Measurements from ENCODE around the gene ADGRB2.
A peak's percentile ranks its signal among the peaks of the same experiment; 100 is the strongest.

The ADGRB2 gene

GRCh38 chr1:31735571-31735970, 28.6 kb downstream of the ADGRB2 start:
- Mint-ChIP-seq H3K27ac (no peak overlapping the region), H3K36me3 (no peaks in the 10 kb centered on the region), H3K27me3 (no peaks in the 10 kb centered on the region), H3K4me3 (no peak overlapping the region), H3K4me1 (peaks cover 17% of the 10 kb centered on the region), H3K9me3 (no peaks in the 10 kb centered on the region)

DNA sequence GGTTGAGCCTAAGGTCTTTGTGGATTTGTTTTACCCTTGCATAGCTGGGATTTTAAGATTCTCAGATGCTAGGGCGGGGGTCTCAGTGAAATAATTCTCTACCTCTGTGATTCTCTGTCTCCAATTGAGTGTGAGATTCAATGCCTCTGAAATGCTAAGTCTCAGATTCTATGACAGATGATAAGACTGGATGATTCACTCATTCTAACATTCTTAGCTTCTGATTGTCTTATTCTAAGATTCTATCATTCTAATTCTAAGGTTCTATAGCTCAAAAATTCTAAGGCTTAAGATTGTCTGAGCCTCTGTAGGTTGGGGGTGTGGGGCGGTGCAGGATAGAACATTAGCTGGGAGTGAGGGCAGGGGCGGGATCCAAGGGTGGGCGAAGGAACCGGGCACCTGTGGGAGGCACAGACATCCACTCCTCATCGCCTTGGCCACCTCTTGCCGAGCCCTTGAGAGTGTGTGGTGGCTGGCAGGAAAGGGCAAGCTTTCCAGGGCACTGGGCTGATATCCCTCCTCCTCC, 29.5 kb downstream of the ADGRB2 start:
- H3K9me3 Mint-ChIP-seq = no peaks in the 10 kb centered on the region
- no peak overlapping the region for H3K27ac Mint-ChIP-seq
- peaks cover 15% of the 10 kb centered on the region for H3K4me1 Mint-ChIP-seq
- no peak overlapping the region for H3K4me3 Mint-ChIP-seq
- no peaks in the 10 kb centered on the region for H3K36me3 Mint-ChIP-seq
- no peaks in the 10 kb centered on the region for H3K27me3 Mint-ChIP-seq

DNA sequence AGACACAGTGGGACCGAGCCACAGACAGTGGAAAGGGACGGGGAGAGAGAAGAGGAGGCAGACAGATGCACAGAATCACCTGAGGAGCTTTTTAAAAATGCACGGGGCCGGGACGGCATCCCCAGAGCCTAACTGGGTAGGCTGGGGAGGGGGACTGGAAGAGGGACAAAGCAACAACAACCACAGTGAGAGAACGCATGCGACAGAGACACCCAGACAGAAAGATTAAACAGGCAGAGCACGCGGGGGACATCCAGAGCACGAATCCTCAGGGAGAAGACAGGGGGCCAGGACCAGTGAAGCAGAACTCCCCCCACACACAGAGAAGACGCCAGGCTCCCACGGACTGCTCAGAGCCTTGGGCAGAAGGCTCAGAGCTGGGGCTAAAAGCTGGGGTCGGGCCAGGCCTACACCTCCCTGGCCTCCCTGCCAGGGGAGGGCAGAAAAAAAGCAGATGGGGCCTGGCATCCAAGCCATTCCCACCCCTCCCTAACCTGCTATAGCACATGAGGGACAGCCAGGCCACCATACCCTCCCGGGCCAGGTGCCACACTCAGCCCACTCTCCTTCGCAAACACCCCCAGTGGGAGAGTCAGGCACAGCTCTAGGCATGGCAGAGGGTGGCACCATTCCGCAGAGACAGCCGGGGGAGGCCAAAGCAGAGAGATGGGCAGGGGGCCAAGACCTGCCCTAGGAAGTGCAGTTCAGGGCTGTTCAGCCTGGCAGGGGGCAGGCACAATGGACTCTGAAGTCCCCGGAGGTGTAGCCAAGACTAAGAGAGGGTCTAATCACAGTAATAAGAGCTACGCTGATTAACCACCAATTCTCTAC, 30.5 kb downstream of the ADGRB2 start:
- Mint-ChIP-seq H3K27ac (no peak overlapping the region), H3K9me3 (no peaks in the 10 kb centered on the region), H3K36me3 (no peaks in the 10 kb centered on the region), H3K4me1 (peaks cover 5% of the 10 kb centered on the region), H3K27me3 (no peaks in the 10 kb centered on the region), H3K4me3 (no peak overlapping the region)

- no peak overlapping the region for H3K4me3 Mint-ChIP-seq
- no peaks in the 10 kb centered on the region for H3K9me3 Mint-ChIP-seq
- H3K27me3 Mint-ChIP-seq = no peaks in the 10 kb centered on the region
- peaks cover 5% of the 10 kb centered on the region for H3K4me1 Mint-ChIP-seq
- no peaks in the 10 kb centered on the region for H3K36me3 Mint-ChIP-seq
- H3K27ac Mint-ChIP-seq = no peak overlapping the region
Measured at GRCh38 chr1:31732751-31733289, 31.3 kb downstream of the ADGRB2 start.

DNA sequence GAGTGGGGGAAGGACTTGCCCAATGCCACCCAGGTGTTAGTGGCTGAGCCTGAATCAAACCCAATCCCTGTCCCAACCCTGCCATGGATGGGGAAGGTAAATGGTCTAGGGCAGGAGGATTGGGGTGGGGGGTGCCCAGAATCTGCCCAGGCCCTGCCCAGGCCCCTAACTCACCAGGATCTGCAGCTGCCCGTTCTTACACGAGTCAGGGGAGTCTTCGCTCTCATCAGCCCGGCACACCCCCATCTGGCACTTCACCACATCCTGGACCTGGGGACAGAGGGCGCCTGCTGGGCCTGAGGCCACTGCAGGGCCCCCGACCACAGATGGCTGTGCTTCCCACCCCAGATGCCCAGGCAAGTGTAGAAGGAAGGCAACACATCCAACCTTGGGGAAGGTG, 31.8 kb downstream of the ADGRB2 start:
- H3K36me3 Mint-ChIP-seq = no peaks in the 10 kb centered on the region
- H3K27ac Mint-ChIP-seq = no peak overlapping the region
- H3K4me1 Mint-ChIP-seq = peaks cover 5% of the 10 kb centered on the region
- no peak overlapping the region for H3K4me3 Mint-ChIP-seq
- H3K27me3 Mint-ChIP-seq = no peaks in the 10 kb centered on the region
- no peaks in the 10 kb centered on the region for H3K9me3 Mint-ChIP-seq

GRCh38 chr1:31731049-31731565, 33.0 kb downstream of the ADGRB2 start:
- H3K27me3 Mint-ChIP-seq = no peaks in the 10 kb centered on the region
- no peaks in the 10 kb centered on the region for H3K36me3 Mint-ChIP-seq
- H3K27ac Mint-ChIP-seq = no peak overlapping the region
- H3K4me3 Mint-ChIP-seq = no peak overlapping the region
- no peaks in the 10 kb centered on the region for H3K4me1 Mint-ChIP-seq
- no peaks in the 10 kb centered on the region for H3K9me3 Mint-ChIP-seq

DNA sequence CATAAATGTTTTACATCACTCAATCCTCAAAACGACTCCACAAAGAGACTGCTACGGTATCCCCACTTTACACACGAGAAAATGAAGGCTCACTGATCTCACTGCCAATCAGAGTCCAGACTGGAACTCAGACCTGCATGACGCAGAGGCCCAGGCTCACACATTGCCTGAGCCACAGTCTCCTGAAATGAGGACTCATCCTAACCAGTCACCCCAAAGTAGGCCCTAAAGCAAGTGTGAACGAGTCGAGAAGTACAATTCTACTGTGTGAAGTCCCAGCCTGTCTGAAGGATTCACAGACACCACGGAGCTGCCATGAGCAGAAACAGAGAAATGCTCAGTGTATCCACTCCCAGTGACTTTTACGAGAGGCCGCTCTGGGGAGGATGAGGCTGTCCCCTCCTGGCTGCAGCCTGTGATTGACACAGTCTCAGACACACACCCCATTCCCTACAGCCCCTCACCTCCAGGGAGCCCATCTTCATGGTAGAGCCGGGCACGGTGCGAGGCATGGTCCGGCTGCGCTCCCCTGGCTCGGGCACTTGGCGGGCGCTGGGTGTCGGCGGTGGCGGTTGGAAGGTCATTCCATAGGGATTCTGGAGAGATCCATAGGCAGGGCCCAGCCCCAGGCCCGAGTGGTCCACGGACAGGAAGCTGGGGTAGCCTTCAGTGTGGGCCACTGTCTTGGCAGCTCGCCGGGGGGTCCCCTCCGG, 33.6 kb downstream of the ADGRB2 start:
- H3K27ac Mint-ChIP-seq = no peak overlapping the region
- H3K9me3 Mint-ChIP-seq = no peaks in the 10 kb centered on the region
- H3K4me1 Mint-ChIP-seq = no peaks in the 10 kb centered on the region
- H3K27me3 Mint-ChIP-seq = no peaks in the 10 kb centered on the region
- H3K4me3 Mint-ChIP-seq = no peak overlapping the region
- H3K36me3 Mint-ChIP-seq = no peaks in the 10 kb centered on the region

GRCh38 chr1:31727849-31728248, 36.3 kb downstream of the ADGRB2 start:
- H3K9me3 Mint-ChIP-seq = no peaks in the 10 kb centered on the region
- no peaks in the 10 kb centered on the region for H3K36me3 Mint-ChIP-seq
- no peaks in the 10 kb centered on the region for H3K4me1 Mint-ChIP-seq
- H3K27ac Mint-ChIP-seq = no peak overlapping the region
- no peak overlapping the region for H3K4me3 Mint-ChIP-seq
- H3K27me3 Mint-ChIP-seq = no peaks in the 10 kb centered on the region

GRCh38 chr1:31727195-31727594, 36.9 kb downstream of the ADGRB2 start:
- Mint-ChIP-seq H3K4me1 (no peaks in the 10 kb centered on the region), H3K27ac (no peak overlapping the region), H3K36me3 (no peaks in the 10 kb centered on the region), H3K27me3 (no peaks in the 10 kb centered on the region), H3K9me3 (no peaks in the 10 kb centered on the region), H3K4me3 (no peak overlapping the region)

DNA sequence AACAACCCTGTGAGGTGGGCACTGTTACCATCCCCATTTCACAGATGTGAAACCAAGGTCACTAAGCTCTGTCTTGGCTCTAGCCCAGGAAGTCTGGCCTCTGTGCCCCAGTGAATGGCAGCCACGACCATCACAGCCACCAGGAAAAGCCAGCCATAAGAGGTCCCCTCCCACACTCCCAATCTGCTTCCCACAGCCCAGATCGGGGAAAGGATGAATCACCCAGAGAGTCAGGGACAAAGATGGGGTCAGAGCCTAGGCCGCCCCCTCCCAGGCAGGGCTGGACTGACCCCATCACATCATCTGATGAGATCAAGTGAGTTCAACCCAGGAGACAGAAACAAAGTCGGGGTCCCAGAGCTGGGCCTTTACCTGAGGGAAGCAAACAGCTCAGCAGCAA, 37.4 kb downstream of the ADGRB2 start:
- H3K4me1 Mint-ChIP-seq = no peaks in the 10 kb centered on the region
- no peaks in the 10 kb centered on the region for H3K36me3 Mint-ChIP-seq
- peaks cover under 1% of the 10 kb centered on the region for H3K27me3 Mint-ChIP-seq
- H3K27ac Mint-ChIP-seq = no peak overlapping the region
- H3K4me3 Mint-ChIP-seq = no peak overlapping the region
- H3K9me3 Mint-ChIP-seq = no peaks in the 10 kb centered on the region

DNA sequence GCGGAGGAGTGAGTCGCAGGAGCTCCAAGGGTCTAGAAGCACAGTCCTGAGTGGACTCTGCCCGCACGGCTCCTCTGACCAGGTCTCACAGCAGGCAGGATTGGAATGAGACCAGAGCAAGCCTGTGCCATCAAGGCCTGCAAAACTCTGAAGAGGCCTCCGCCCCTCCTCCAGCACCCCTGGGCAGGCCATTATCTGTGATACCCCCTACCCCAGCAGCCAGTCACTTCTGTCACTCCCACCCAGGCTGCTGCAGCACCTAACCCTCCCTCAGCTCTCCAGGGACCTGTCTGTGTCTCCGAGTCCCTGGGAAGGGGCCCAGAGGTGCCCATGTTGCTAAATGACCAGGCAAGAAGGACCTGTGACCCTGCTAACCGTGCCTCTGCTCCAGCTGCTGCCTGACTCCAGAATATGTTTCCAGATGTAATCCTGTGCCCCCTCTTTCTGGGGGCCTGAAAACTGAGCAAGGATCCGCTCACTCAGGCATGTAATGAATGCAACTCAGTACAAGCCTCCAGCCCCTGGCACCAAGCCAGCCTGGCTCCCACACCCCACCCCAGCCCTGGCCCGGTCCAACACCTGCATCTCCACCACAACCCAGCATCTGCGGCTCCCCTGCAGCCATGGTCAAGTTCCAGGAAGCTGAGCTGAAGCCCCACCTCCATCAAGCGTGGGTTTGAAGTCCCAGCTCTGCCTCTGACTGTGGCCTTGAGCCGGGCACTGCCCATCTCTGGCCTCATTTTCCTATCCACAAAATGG, 38.2 kb downstream of the ADGRB2 start:
- peaks cover 2% of the 10 kb centered on the region for H3K27me3 Mint-ChIP-seq
- H3K27ac Mint-ChIP-seq = no peak overlapping the region
- H3K9me3 Mint-ChIP-seq = no peaks in the 10 kb centered on the region
- no peaks in the 10 kb centered on the region for H3K36me3 Mint-ChIP-seq
- H3K4me1 Mint-ChIP-seq = no peaks in the 10 kb centered on the region
- H3K4me3 Mint-ChIP-seq = no peak overlapping the region

DNA sequence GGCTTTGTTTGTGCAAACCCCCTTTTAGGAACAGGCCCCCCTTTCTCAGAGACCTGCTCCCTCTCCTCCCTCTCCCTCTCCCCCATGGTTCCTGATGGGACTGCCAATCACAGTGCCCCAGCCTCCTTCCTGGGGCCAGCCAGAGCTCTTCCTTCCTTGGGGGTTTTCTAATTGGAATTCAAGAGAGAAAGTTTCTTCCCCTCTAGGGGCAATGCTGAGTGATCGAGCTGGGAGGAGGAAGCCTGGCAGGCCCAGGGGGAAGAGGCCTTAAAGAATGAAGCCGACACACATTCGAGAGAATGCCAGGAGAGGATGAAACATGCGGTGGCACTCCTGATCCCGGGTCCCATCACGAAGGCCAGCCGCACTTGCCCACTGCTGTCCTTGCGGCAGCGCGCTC, 39.0 kb downstream of the ADGRB2 start:
- Mint-ChIP-seq H3K9me3 (no peaks in the 10 kb centered on the region), H3K27me3 (peaks cover 2% of the 10 kb centered on the region), H3K36me3 (no peaks in the 10 kb centered on the region), H3K4me1 (no peaks in the 10 kb centered on the region), H3K4me3 (no peak overlapping the region), H3K27ac (no peak overlapping the region)

DNA sequence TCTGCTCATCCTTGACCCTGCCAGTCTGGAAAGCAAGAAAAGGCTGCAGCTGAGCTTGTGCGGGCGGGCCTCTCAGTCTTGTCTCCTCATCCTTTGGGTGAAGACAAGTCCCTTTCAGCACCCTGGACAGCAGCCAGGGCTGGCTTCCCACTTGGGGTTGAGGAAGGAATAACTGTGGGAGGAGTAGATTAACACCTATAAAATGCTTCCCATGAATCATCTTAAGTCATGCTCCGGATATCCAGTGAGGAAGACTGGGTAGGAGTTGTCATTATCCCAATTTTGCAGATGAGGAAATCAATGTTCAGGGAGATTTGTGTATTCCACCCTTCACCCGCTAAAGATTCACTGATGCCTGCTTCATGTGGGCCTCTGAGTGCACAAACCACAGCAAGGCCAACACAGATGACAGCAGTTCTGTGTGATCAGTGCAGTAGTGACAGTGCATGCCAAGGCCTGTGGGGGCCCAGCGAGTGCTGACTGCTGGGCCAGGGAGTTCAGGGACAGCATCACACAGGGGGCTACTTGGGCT, 40.2 kb downstream of the ADGRB2 start:
- Mint-ChIP-seq H3K27ac (peak overlapping the region; percentile 44), H3K4me3 (no peak overlapping the region), H3K4me1 (no peaks in the 10 kb centered on the region), H3K36me3 (no peaks in the 10 kb centered on the region), H3K27me3 (peaks cover 2% of the 10 kb centered on the region), H3K9me3 (no peaks in the 10 kb centered on the region)

GRCh38 chr1:31718327-31718897, 45.7 kb downstream of the ADGRB2 start:
- no peaks in the 10 kb centered on the region for H3K36me3 Mint-ChIP-seq
- H3K27ac Mint-ChIP-seq = no peak overlapping the region
- peaks cover 27% of the 10 kb centered on the region for H3K27me3 Mint-ChIP-seq

GRCh38 chr1:31717341-31717740, 46.8 kb downstream of the ADGRB2 start:
- Mint-ChIP-seq H3K4me1 (peaks cover 17% of the 10 kb centered on the region), H3K4me3 (no peak overlapping the region), H3K27ac (no peak overlapping the region), H3K27me3 (peaks cover 34% of the 10 kb centered on the region), H3K9me3 (no peaks in the 10 kb centered on the region), H3K36me3 (no peaks in the 10 kb centered on the region)

More at GRCh38 chr1:31718327-31718897, 45.7 kb downstream of the ADGRB2 start:
- Mint-ChIP-seq H3K9me3 (no peaks in the 10 kb centered on the region), H3K4me1 (peaks cover 17% of the 10 kb centered on the region), H3K4me3 (no peak overlapping the region)
